Mucosa of gallbladder (tissue), 1 donor: ENCODE measurements around the gene SFSWAP. TPM values are rescaled to one million over a fixed set of nuclear protein-coding genes. Genes with fewer than 3 reads are reported as not detected.
"Not testable (repeated sequence)": the region's sequence is repeated elsewhere in the genome, so short reads cannot be mapped to it uniquely, and the experiment has no call there.

Experiments used
- DNase-seq: peaks from one replicate; pipeline ENCODE4 v3.0.0-alpha.2; 2020; ENCODE audit warnings: low spot score
- total RNA-seq: library from RNA; stranded (reverse); gene quantifications from one replicate; pipeline ENCODE4 v1.2.1, GENCODE V29; 2021
- donor health status: DM: no; HTN: no; CAD: no.

The SFSWAP gene
- total RNA-seq: 40.4 TPM

- peak; percentile 64 for DNase-seq
Measured at GRCh38 chr12:131710464-131711457, at the start of gene SFSWAP. Gene SFSWAP, plus strand, starts transcription at chr12:131711090. Its CDS starts 140 bp downstream, at chr12:131711230.

GRCh38 chr12:131661170-131661985, 49.5 kb upstream of the SFSWAP start:
- DNase-seq: not testable (repeated sequence)

GRCh38 chr12:131661986-131662288, 49.0 kb upstream of the SFSWAP start:
- DNase-seq: not testable (repeated sequence)

GRCh38 chr12:131662346-131662745, 48.5 kb upstream of the SFSWAP start:
- not testable (repeated sequence) for DNase-seq

- not testable (repeated sequence) for DNase-seq
Measured at GRCh38 chr12:131665666-131666065, 45.2 kb upstream of the SFSWAP start.

DNA sequence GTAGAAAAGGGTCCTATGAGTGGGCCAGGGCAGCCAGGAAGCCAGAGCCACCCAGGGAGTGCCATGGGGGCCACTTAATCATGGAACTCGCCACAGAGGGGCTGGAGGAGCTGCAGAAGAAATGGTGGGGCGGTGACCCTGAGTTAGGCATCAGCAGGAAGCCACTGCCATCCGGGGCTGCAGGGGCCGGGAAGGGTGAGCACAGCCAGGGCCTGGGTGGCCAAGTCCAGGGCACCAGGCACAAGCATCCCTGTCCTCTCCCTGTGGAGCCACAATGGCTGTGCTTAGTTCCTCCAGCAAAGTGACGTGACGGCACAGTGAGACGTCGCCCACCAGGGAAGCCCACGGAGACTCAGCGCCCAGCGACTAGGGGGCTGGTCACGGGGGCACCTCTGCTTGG, 44.4 kb upstream of the SFSWAP start:
- not testable (repeated sequence) for DNase-seq

DNA sequence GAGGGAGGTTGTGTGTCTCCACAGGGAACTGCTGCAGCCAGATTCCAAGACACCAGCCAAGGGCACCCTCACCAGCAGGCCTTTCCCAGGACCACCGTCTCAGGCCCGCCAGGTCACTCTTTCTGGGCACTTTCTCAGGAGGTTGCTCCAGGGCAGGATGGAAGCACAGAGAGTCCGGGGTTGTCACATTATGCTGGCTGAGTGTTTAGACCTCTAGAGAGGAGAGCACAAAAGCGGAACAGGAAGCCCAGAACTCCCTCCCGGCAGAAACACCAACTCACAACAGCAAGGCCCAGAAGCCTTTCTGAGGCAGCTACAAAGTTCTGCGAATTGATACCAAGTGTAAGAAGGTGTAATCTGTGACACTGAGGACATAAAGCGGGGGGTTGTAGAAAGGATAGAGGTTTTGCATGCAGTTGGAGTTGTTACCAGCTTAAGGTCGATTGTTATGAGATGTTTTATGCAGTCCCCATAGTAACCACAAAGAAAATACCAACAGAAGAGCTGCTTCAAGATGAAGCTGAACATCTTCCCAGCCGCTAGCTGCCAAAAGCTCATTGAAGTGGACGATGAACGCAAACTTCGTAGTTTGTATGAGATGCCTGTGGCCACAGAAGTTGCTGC, 43.8 kb upstream of the SFSWAP start:
- not testable (repeated sequence) for DNase-seq

- DNase-seq: no peak
Measured at GRCh38 chr12:131671276-131671675, 39.6 kb upstream of the SFSWAP start.

- no peak for DNase-seq
Measured at GRCh38 chr12:131671871-131672270, 39.0 kb upstream of the SFSWAP start.

- no peak for DNase-seq
Measured at GRCh38 chr12:131672311-131672940, 38.5 kb upstream of the SFSWAP start.

GRCh38 chr12:131672941-131673887, 37.7 kb upstream of the SFSWAP start:
- no peak for DNase-seq

DNA sequence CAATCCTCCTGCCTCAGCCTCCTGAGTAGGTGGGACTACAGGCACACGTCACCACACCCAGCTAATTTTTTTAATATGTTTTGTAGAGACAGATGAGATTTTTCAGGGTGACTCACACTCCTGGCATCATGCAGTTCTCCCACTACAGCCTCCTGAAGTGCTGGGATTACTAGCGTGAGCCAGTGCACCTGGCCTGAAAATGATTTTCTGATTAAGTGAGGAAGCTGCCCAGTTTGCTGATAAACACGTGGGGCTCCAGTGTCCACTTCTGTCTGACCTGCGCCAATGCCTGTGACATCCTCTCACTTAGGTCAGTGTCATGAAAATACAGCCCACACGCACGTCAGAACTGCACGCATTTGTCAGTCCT, 37.0 kb upstream of the SFSWAP start:
- DNase-seq: no peak

DNA sequence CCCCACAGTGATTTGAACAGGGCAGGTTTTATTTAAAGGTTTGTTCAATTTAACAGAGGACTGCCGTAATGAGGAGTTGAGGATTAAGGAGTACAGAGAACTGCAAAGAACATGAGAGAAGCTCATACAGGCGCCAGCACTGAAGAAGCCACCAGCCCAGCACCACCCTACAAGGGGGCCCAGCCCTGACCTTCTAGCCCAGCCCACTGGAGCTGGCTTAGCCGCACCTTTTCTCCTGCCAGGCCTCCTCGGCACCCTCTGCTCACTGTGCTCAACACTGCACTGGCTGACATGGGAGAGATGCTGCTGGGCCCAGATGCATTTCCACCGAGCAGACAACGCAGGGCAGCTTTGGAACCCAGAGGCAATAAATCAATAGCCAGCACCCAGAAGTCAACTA, 36.5 kb upstream of the SFSWAP start:
- DNase-seq: no peak

GRCh38 chr12:131675126-131676080, 35.5 kb upstream of the SFSWAP start:
- no peak for DNase-seq

- DNase-seq: no peak
Measured at GRCh38 chr12:131676544-131676943, 34.3 kb upstream of the SFSWAP start.

DNA sequence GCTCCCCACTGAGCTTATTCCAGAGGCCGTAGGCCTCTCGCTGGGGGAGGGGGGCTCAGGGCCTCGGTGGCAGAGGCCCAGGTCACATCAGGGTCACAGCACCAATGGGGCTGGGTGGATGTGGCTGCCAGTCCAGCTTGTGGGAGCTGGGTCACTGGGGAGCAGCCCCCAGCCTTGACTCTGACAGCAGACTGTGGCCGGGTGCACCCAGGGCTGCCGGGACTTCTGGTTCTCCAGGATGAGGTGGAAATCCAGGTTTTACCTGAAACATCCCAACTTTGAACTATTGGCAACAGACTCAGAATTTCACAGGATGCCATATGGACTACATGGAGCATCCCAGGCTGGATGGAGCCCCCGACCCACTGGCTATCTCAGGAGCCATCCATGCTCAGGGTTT, 33.8 kb upstream of the SFSWAP start:
- DNase-seq: not testable (repeated sequence)

- no peak for DNase-seq
Measured at GRCh38 chr12:131677699-131678098, 33.2 kb upstream of the SFSWAP start.

DNA sequence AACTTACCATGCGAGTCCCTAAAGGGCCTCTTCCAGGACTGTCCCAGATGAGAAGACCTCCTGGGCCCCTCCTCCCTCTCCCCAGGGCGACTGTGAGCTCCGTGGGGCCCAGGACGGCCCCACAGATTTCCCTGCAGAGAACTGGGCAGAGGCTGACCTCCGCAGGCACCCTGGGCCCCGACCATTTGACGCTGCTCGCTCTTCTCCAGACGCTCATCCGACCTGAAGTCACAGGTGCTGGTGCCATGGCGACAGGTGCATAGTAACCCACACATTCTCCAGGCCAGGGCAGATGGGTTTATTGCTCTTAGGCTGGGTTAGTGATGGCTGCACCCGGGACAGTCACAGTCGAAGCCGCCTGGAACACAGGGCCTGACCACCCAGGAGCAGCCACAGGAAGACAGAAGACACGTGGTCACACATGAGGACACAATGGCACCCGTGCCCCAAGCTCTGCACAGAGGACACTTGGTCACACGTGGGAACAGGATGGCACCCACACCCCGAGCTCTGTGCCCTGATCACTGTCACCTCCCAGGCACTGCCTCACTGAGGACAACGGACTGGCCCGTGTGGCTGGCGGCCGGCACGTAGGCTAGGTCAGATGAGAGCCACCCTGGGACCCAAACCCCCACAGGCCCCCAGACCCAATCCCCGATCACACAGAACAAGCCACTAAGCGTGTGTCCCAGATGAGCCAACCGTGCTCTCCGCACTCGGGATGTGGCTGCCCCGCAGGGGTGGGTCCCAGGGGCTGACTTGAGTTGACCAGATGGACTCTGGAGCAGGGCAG, 32.3 kb upstream of the SFSWAP start:
- DNase-seq: not testable (repeated sequence)

- not testable (repeated sequence) for DNase-seq
Measured at GRCh38 chr12:131679186-131679585, 31.7 kb upstream of the SFSWAP start.
